GM21619 (cell line): ENCODE results near the gene DCHS2.
"Not testable (repeated sequence)": the region's sequence is repeated elsewhere in the genome, so short reads cannot be mapped to it uniquely, and the experiment has no call there.

Experiments
- ATAC-seq: cut with Tn5 transposase; IDR thresholded peaks from one replicate; pipeline ENCODE4 v1.9.1; 2021; ENCODE audit not compliant: unreplicated experiment

Gene DCHS2

DNA sequence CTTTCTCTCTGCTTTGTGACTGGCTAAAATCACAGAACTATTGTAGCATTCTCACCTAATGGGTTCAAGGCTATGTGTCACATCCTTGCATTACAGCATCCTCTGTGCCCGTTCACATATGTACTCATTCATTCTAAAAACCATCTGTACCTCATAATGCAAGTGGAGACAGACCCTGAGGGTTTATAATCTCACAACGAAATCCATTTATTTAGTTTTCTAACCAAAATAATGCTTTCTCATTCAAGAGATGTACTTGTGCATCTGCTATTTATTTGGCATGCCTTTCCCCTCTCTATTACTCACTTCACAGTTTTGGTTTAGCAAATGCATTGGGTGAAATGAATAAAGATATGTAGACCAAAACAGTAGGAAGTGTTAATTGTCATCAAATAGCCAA is 261.5 kb downstream of the DCHS2 start:
- no peak for ATAC-seq

DNA sequence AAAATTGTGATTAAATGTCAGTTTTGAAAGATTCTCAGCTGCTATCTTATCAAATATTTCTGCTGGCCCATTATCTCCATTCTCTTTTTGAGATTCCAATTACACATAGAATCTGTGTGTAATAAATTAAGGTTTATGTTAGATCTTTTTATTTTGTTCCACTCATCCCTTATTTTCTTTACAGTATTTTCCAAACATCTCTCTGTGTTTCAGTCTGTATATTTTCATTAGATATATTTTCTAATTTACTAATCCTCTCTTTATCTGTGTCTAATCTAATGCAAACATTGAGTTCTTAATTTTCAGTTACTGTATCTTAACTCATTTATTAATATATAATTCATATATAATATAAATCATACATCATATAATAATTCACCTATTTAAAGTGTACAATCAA is 268.7 kb downstream of the DCHS2 start:
- no peak for ATAC-seq

DNA sequence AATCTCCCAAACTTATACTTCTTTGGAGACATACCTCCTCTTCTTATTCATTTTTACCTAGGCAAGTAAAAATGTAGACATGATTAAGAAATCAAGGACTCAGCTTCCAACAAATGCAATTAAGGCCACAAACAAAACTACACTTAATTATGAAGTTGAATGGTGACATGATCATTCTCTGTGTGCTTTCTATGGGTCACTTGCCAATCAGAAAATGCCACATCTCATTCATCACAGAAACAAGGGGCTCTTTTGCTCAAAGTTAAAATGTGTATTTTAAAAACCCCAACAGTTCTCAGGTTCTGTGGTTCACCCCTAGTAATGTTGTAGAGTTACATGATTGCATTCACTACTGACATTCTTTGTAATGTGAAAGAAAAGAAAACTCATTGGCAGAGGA is 273.5 kb downstream of the DCHS2 start:
- no peak for ATAC-seq

DNA sequence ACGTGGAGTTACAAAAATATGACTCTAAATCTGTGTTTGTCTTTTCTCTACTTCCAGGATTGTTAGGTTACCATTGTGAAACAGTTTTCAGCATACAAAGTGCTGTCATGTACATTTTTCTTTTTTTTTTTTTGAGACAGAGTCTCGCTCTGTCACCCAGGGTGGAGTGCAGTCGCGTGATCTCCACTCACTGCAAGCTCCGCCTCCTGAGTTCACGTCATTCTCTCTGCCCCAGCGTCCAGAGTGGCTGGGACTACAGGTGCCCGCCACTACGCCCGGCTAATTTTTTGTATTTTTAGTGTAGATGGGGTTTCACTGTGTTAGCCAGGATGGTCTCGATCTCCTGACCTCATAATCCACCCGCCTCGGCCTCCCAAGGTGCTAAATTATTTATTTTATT is 274.2 kb downstream of the DCHS2 start:
- ATAC-seq = not testable (repeated sequence)

DNA sequence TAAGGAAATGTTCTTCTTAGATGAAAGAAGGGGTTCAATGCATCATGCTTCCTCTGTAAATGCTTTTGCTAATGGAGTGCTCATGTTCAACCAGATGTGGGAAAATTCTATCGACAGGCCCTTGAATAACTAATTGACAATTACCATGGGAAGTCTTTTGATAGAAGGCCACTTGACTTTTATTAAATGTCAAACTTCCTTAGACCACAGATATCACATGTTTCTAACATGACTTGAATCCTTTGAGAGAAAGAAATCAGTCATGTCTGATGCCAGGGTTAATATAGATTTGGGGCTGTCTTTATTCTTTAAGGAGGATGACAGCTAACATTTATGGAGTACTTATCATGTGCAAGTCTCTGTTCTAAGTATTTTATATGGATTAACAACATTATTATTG is 280.1 kb downstream of the DCHS2 start:
- no peak for ATAC-seq

DNA sequence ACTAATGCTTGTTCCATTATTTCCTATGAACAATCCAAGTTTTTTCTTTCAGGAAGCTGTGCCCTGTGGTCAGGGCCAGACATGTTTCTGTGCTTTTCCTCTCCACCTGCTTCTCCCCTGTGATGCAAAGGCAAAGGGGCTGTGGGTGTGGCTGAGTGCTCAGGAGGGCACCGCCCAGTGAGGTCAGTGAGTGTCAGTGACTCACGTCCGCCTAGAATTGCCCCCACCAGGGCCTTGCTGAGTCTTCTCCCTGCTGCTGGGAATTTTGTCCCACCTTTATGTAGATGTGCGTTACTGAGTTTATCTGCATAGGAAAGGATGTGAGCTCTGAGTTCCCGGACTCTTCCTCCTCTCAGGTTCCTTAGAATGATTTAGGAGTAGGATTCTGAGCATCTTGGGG is 283.2 kb downstream of the DCHS2 start:
- no peak for ATAC-seq

DNA sequence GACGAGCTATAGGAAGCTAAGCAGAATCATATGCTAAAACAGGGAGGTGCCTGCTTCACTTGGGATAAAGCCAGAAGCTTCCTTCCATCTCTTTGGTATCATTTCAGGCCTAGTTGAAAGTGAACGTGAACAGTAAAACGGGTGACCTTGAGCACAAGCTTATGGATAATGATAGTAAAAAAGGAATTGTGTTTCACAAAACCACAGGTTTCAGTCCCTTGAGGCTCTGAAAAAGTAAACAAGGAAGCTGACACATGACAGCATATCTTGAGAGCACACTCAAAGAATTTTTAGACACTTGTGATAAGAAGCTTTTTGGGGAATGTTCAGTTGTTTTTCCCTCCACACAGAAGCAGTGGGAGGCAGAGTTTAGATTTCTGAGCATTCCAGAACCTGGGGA is 286.1 kb downstream of the DCHS2 start:
- ATAC-seq = no peak

DNA sequence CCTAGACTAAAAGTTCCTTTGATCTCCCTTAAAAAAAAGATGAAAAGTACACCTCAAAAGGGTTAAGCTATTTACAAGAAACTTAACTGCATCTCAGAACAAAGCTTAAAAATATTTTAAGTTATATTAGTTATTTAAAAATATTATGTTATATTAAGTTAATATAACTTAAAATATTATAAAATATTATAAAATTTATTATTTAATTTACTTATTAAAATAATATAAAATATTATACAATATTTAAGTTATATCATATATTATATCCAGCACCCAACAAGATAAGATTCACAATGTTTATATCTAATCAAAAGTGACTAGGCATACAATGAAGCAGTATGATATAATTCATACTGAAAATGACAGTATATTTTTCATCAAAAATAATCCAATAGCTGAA is 296.9 kb downstream of the DCHS2 start:
- ATAC-seq = no peak

DNA sequence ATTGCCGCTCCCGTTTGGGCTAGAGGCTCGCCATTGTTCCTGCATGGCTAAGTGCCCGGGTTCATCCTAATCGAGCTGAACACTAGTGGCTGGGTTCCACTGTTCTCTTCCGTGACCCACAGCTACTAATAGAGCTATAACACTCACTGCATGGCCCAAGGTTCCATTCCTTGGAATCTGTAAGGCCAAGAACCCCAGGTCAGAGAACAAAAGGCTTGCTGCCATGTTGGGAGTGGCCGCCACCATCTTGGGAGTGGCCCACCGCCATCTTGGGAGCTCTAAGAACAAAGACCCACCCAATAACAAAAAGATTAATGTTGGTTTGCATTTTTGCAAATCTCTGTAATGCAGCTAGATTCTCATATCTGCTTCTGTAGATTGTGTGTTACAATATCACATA is 299.0 kb downstream of the DCHS2 start:
- ATAC-seq = no peak

DNA sequence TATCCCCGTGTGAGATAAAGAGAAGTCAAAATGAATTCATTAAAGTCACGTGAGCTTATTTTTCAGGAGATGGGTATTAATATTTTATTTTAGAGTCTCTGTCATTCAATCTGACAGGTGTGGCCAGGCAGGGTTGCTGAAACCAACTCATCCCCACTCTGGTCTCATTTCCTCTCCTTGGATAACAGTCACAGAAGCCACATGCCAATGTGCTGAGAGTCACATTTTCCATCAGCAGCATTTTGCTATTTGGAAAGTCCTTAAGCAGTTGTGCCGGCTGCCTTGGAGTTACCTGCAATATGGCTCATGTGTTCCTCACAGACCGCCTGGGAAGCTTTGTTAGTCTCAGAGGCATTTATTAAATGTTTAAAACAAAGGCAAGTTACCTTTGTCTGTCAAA is 302.3 kb downstream of the DCHS2 start:
- ATAC-seq = no peak

DNA sequence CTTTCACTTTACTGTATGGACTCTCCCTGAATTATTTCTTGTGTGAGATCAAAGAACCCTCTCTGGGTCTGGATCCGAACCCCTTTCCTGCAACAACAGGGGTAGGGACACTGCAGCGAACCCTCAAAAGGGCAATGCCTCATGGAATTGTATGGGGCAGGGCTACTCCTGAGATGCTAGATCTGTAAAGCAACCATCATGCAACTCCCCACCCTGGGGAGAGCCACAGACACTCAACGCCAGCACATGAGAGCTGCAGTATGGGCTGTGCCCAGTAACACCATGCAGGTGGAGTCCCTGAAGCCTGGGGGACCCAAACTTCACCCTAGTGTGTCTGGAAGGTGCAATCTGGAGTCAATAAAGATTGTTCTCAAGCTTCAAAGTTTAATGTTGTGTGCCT is 304.7 kb downstream of the DCHS2 start:
- ATAC-seq = no peak

DNA sequence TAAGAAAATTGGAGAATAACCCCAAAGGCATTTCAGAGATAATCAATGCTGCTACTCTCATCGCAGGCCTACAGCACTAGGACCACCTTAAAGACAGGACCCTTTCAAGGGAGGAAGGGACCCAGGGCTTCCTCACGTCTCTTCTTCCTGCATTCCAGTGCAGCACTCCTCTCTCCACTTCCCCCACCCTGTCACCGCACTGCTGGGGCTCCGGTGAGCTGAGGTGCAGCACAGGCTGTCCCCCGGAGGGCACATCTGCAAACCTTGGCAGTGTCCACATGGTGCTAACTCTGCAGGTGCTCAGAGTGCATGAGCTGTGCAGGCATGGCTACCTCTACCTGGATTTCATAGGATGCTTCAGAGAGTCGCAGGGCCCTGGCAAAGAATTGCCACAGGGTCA is 305.6 kb downstream of the DCHS2 start:
- no peak for ATAC-seq

DNA sequence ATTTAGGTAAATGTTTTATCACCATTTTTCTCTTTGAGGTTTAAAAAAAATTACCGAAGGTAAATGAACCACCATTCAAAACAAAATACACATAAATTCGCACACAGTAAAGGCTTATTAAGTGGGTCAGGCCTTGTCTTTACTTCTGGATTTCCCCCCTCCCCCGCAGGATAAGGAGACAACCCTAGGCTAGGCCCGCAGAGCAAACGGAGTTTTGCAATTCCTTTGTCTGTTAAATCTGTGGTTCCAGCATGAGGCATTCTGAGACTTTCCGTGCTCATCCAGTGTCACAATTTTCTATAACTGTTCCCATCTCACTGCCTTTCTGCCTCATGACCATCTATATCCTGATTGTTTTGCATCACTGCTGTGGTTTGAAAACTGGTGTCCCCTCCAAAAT is 307.4 kb downstream of the DCHS2 start:
- ATAC-seq = no peak

DNA sequence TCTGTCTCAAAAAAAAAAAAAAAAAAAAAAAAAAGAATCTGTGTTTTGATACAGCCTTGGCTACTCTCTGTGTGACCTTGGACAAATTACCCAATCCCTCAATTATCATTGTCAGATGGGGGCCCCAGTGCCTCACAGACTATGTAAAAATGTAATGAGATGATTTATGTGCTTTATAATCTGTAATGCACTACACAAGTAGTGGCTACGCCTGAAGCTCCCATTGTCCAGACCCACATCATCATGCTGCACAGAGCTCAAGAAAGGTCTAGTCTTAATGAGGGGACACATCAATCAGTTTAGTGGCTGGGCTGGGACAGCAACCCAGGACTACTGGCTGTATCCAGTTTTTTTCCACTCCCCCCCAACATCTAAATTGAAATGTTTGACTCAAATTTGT is 308.3 kb downstream of the DCHS2 start:
- ATAC-seq = no peak
